Measurements from ENCODE around the gene ST6GALNAC3.
"Not testable (repeated sequence)": the region's sequence is repeated elsewhere in the genome, so short reads cannot be mapped to it uniquely, and the experiment has no call there.

The ST6GALNAC3 gene

DNA sequence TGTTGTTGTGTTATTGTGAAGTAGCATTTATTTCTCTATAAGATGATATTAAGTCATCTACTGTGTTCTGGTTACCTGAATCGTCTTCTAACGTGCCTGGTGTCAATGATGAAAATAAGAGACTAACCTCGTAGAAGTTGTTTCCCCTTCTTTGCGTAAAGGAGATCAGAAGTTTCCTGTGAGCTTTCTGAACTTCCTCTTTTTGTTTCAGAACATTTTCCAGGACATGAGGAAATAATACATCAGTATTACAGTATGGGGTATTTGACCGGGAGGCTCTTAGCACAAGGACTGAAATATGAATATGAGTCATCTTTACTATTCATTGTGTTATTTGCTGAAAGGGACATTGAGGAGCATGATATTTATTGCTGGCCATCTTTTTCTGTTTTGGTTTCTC, 1.3 kb downstream of the ST6GALNAC3 start:
- no peak for DNase-seq

DNA sequence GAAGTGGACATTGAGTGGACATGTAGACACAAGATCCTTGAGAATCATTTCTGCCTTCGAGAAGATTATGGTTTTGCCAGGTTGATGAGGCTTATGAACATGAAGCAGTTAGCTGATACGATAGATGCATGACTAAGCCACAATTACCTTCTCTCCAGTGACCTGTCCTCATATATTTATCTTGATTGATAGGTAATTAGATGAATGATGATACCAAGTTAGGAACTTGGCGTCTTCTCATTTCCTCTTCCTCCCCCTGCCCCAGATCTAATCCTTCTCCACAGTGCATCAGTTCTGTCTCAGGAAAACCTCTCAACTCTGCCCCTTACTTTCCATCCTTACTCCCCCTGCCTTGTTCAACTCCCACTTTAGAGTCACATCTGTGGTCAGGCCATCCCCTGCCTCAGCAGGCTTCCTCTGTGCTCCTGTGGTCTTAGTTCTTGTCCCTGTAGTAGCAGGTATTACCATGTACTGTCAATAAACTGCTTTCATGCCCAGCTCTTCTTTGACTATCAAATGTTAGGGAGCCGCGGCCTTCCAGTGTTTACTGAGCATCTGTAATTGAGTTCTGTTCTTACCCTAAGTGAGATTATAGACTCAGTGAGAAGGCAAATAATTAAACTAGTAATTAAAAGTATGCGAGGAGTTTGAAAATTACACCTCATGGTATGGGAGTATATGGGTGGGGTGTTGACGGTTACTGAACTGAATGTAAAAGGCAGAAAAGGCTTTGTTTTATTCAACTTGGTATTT, 5.1 kb downstream of the ST6GALNAC3 start:
- DNase-seq = no peak

DNA sequence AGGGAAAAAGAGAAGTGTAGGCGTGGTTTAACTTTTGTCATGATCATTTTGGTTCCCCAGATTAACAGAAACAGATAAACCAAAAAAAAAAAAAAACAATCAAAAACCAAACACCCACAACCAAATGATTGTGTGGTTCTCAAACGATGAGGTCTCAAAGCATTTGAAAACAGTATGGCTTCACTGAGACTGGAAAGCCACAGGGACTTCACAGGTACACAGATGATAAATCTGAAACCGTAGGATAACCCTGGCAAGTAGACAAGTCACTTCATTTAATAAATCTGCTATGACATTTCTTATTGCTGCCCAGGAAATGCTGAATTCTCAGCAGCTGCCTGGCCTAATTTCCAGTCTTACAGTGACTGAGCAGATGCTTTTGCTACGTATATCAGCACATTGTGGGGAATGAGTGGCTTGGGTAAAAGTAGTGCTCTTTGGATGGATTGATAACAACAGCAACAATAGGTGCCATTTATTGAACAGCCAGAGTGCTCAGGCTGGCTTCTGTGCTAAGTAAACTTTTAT, 6.1 kb downstream of the ST6GALNAC3 start:
- no peak for DNase-seq

DNA sequence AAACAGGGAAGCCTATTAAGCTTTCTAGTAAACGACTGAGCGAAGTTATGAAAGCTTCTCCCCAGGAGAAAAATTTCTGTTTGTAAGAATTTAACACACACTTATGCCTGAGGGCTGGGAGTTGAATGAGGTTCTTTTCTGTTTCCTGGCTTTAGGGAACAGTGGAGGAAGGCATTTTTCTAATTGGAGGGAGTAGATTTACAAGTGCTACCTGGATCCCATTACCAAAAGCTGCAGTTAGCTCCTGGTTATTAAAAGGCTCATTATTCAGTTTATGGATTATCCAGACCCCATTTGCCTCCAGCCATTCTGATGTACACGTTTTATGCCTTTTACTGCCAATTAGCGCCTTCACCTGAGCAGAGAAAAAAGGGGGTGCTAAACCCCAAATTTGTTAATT, 7.5 kb downstream of the ST6GALNAC3 start:
- DNase-seq = no peak

GRCh38 chr1:76083189-76083588, 8.6 kb downstream of the ST6GALNAC3 start:
- no peak for DNase-seq

- DNase-seq = no peak
Measured at GRCh38 chr1:76084029-76084627, 9.6 kb downstream of the ST6GALNAC3 start.

- no peak for DNase-seq
Measured at GRCh38 chr1:76084685-76085084, 10.1 kb downstream of the ST6GALNAC3 start.

DNA sequence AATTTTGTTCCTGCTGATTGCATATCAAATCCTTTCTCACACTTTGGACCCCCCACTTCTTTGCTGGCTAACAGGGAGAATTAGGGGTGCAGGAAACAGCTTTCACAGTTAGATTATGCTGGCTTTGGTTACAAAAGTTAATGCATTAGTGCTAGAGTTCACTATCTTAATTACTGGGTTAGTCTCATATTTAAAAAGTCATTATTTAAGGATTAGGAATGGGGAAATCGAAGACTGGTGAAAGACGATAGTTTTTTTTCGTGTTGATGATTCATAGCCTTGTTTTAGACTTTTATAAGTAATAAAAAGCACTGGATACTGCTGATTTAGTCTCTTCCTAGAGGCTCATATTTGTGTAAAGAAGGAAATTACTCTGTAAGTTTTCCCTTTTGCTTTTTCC, 11.6 kb downstream of the ST6GALNAC3 start:
- no peak for DNase-seq

- DNase-seq = no peak
Measured at GRCh38 chr1:76086597-76086996, 12.1 kb downstream of the ST6GALNAC3 start.

GRCh38 chr1:76090283-76091203, 16.0 kb downstream of the ST6GALNAC3 start:
- DNase-seq = no peak

DNA sequence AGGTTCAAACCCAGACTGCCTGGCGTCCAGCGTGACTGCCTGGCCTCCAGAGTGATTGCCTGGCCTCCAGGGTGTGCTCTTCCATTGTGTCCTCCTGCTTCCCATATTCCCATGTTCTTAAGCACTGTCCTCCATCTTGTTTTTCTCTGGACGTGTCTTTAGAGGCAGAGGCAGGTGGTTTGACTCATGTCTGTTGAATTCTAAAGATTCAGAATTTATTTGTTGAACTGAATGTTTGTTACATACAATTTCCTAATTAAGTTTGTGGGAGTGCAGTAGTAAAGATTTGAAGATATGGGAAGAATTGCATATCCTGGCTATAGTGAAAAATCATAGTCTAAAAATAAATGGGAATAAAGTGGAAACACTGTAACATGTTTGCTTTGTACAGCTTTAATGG, 18.3 kb downstream of the ST6GALNAC3 start:
- DNase-seq = no peak

- no peak for DNase-seq
Measured at GRCh38 chr1:76093522-76094312, 19.2 kb downstream of the ST6GALNAC3 start.

- no peak for DNase-seq
Measured at GRCh38 chr1:76095802-76096201, 21.3 kb downstream of the ST6GALNAC3 start.

DNA sequence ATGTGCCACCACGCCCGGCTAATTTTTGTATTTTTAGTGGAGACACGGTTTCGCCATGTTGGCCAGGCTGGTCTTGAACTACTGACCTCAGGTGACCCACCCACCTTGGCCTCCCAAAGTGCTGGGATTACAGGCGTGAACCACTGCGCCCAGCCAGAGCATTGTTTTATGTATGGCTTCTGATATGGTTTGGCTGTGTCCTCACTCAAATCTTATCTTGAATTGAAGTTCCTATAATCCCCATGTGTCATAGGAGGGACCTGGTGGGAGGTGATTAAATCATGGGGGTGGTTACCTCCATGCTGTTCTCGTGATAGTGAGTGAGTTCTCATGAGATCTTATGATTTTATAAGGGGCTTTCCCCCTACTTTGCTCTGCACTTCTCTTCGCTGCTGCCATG, 22.5 kb downstream of the ST6GALNAC3 start:
- not testable (repeated sequence) for DNase-seq

- no peak for DNase-seq
Measured at GRCh38 chr1:76098845-76099244, 24.3 kb downstream of the ST6GALNAC3 start.

- DNase-seq = no peak
Measured at GRCh38 chr1:76101548-76101947, 27.0 kb downstream of the ST6GALNAC3 start.

DNA sequence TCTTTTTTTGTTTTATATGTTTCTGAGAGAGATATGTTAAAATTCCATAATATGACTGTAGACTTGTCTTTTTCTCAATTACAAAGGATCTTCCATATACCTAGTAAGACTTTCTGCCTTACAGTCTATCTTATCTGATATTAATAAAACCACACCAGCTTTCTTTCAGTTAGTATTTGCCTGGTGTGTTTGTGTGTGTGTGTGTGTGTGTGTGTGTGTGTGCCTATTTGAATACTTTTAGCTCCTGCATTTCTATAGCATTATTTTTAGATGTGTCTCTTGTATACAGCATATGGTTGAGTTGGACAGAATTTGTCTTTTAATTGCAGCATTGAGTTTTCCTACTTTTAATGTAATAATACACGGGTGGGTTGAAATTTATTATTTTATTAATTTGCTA, 27.5 kb downstream of the ST6GALNAC3 start:
- DNase-seq = no peak

GRCh38 chr1:76103034-76103433, 28.5 kb downstream of the ST6GALNAC3 start:
- DNase-seq = no peak

DNA sequence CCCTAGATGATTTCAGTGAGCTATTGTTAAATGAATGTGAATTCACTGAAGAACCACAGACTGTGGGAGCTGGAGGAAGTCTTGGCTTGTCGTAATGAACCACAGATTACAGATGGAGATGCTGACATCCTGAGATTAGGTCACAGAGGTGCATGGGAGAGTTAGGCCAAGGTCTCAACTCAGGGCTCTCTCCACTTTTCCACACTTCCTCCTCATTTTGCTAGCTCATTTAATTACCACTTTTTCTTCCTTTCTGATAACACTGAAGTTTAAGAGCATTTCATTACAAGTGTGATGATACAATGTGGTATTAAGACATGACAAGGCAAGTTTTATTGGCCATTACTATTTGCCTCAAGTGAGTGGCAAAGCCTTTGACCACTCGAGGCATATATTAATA, 30.8 kb downstream of the ST6GALNAC3 start:
- DNase-seq = no peak

- DNase-seq = no peak
Measured at GRCh38 chr1:76106251-76106650, 31.7 kb downstream of the ST6GALNAC3 start.

DNA sequence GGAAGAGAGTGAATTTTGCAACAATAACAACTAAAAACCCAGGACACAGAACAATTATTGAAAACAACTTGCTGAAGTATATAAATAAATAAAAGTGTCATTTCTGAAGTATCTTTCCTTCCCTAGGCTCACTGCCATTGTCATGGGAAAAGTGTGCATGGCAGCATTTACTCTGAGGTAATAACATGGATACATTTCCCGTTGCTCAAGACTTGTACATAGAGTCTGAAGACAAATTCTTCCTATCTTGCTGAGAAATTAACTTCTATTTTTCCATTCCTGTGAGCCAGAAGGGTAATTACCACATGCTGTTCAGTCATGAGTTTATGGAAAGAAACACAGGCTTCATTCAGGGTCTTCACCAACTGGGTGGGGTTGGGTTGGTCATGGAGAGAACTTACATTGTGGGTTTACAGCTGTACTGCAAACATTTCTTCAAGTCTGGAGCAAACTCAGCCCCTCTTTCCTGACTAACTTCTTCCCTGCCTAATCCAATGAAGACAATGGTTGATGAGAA, 32.2 kb downstream of the ST6GALNAC3 start:
- no peak for DNase-seq

- DNase-seq = no peak
Measured at GRCh38 chr1:76109404-76109803, 34.9 kb downstream of the ST6GALNAC3 start.
